ENCODE results near the gene FNBP1L.

The FNBP1L gene

GRCh38 chr1:93434088-93434487, 13.8 kb upstream of the FNBP1L start:
- TF ChIP-seq EZH2 (optimal IDR thresholded peaks at IDR 0.05; ENCODE audit: low read depth, low read length), result no peak
- TF ChIP-seq EZH2phosphoT487 (IDR thresholded peaks at IDR 0.05; ENCODE audit: low read length), result no peak
- TF ChIP-seq CTCF (IDR thresholded peaks at IDR 0.05; ENCODE audit: low read length), result no peak
- H3F3A ChIP-seq (ENCODE audit: insufficient read depth, low read length), result no peaks in the 10 kb centered on the region
- no peaks in the 10 kb centered on the region for H3K36me3 ChIP-seq (replicated peaks; ENCODE audit: insufficient read depth, low read length)
- no peak overlapping the region for H3K4me2 ChIP-seq (ENCODE audit: low read depth, low read length)
- no peak overlapping the region for H3K27ac ChIP-seq (ENCODE audit: low read length)
- DNase-seq, result no peak
- H3K4me3 ChIP-seq (ENCODE audit: low read length), result no peak overlapping the region
- no peaks in the 10 kb centered on the region for H3K27me3 ChIP-seq (replicated peaks; ENCODE audit: insufficient read depth, low read length)
- no peak overlapping the region for H3K9ac ChIP-seq (ENCODE audit: low read length)
- H3K79me2 ChIP-seq (ENCODE audit: low read length), result no peaks in the 10 kb centered on the region
- no peaks in the 10 kb centered on the region for H3K9me3 ChIP-seq (replicated peaks; ENCODE audit: insufficient read depth, low read length)
- no peaks in the 10 kb centered on the region for H3K9me2 ChIP-seq (replicated peaks; ENCODE audit: insufficient read depth, low read length)
- no peak overlapping the region for H2AFZ ChIP-seq (ENCODE audit: low read length)
- no peaks in the 10 kb centered on the region for H4K20me1 ChIP-seq (ENCODE audit: insufficient read depth, low read length)
- no peaks in the 10 kb centered on the region for H3K4me1 ChIP-seq (ENCODE audit: low read length)

- Histone ChIP-seq H3K27ac (ENCODE audit: low read length) (no peak overlapping the region), H3K4me3 (ENCODE audit: low read length) (no peak overlapping the region), H4K20me1 (ENCODE audit: insufficient read depth, low read length) (no peaks in the 10 kb centered on the region), H3F3A (ENCODE audit: insufficient read depth, low read length) (no peaks in the 10 kb centered on the region), H3K4me1 (ENCODE audit: low read length) (no peaks in the 10 kb centered on the region), H3K9me3 (replicated peaks; ENCODE audit: insufficient read depth, low read length) (no peaks in the 10 kb centered on the region), H3K4me2 (ENCODE audit: low read depth, low read length) (no peak overlapping the region), H3K9ac (ENCODE audit: low read length) (no peak overlapping the region), H3K36me3 (replicated peaks; ENCODE audit: insufficient read depth, low read length) (no peaks in the 10 kb centered on the region), H3K27me3 (replicated peaks; ENCODE audit: insufficient read depth, low read length) (no peaks in the 10 kb centered on the region), H3K9me2 (replicated peaks; ENCODE audit: insufficient read depth, low read length) (no peaks in the 10 kb centered on the region), H2AFZ (ENCODE audit: low read length) (no peak overlapping the region), H3K79me2 (ENCODE audit: low read length) (no peaks in the 10 kb centered on the region)
- no peak for DNase-seq
- TF ChIP-seq EZH2phosphoT487 (IDR thresholded peaks at IDR 0.05; ENCODE audit: low read length) (no peak), CTCF (IDR thresholded peaks at IDR 0.05; ENCODE audit: low read length) (no peak), EZH2 (optimal IDR thresholded peaks at IDR 0.05; ENCODE audit: low read depth, low read length) (no peak)
Measured at GRCh38 chr1:93434987-93435386, 12.9 kb upstream of the FNBP1L start.

DNA sequence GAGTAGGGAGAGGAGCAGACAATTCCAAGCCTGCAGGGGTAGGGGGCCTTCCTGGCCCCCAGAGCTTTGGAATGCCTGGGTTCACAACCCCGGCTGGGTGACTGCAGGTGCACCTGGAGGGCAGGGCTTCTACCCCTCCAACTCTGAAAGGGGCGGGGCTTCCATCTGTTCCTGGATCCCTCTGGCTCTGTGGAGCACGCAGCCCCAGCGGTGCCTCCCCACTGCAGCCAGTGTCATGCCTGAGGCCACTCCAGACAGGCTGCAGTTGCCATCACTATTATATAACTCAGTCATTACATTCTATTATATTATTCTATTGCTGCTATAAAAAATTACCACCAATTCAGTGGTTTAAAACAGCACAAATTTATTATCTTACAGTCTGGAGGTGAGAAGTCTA, 12.5 kb upstream of the FNBP1L start:
- Histone ChIP-seq H3K4me2 (ENCODE audit: low read depth, low read length) (no peak overlapping the region), H3F3A (ENCODE audit: insufficient read depth, low read length) (no peaks in the 10 kb centered on the region), H3K9me2 (replicated peaks; ENCODE audit: insufficient read depth, low read length) (no peaks in the 10 kb centered on the region), H3K9me3 (replicated peaks; ENCODE audit: insufficient read depth, low read length) (no peaks in the 10 kb centered on the region), H3K4me3 (ENCODE audit: low read length) (no peak overlapping the region), H3K36me3 (replicated peaks; ENCODE audit: insufficient read depth, low read length) (no peaks in the 10 kb centered on the region), H3K79me2 (ENCODE audit: low read length) (no peaks in the 10 kb centered on the region), H4K20me1 (ENCODE audit: insufficient read depth, low read length) (no peaks in the 10 kb centered on the region), H3K27me3 (replicated peaks; ENCODE audit: insufficient read depth, low read length) (no peaks in the 10 kb centered on the region), H3K9ac (ENCODE audit: low read length) (no peak overlapping the region), H3K4me1 (ENCODE audit: low read length) (no peaks in the 10 kb centered on the region), H2AFZ (ENCODE audit: low read length) (no peak overlapping the region), H3K27ac (ENCODE audit: low read length) (no peak overlapping the region)
- DNase-seq, result no peak
- TF ChIP-seq CTCF (IDR thresholded peaks at IDR 0.05; ENCODE audit: low read length) (no peak), EZH2 (optimal IDR thresholded peaks at IDR 0.05; ENCODE audit: low read depth, low read length) (no peak), EZH2phosphoT487 (IDR thresholded peaks at IDR 0.05; ENCODE audit: low read length) (no peak)

All from MM.1S (cell line).